WTC11 (cell line): ENCODE measurements around the gene ZDHHC9. TPM values are rescaled to one million over a fixed set of nuclear protein-coding genes. Genes with fewer than 3 reads are reported as not detected.

Experiments
- ATAC-seq: fragments of 200-7000 bp; cut with Tn5 transposase; 2 replicates; pipeline ENCODE4 v1.10.0; 2021; ENCODE audit warnings: mild to moderate bottlenecking, moderate library complexity
- Bru-seq: library from RNA; stranded (reverse); fragments of 400-500 nt; gene quantifications from one replicate; lab custom pipeline; 2021; lab: Mats Ljungman, UMichigan
- CTCF ChIA-PET: fragments of 300-600 bp; sonication (Branson Sonifier 250); formaldehyde crosslinking; loops from one replicate; lab custom pipeline; 2021; ENCODE audit warnings: antibody characterized with exemption; lab: Charles Lee
- POLR2A ChIA-PET: fragments of 350-600 bp; sonication (Branson Sonifier 250); formaldehyde crosslinking; loops from one replicate; lab custom pipeline; 2021; ENCODE audit warnings: antibody characterized with exemption; lab: Charles Lee
- DNase-seq: peaks from one replicate; pipeline ENCODE4 v3.0.0; 2021; ENCODE audit warnings: low spot score
- H3K27ac Mint-ChIP-seq: 2 replicates; pipeline ENCODE4 v1.8.0; 2021; ENCODE audit warnings: mixed read lengths
- H3K27me3 Mint-ChIP-seq: 2 replicates; pipeline ENCODE4 v1.8.0; 2021; ENCODE audit warnings: low read depth, mild to moderate bottlenecking, moderate library complexity, mixed read lengths
- H3K36me3 Mint-ChIP-seq: 2 replicates; pipeline ENCODE4 v1.8.0; 2021; ENCODE audit warnings: mixed read lengths
- H3K4me1 Mint-ChIP-seq: 2 replicates; pipeline ENCODE4 v1.8.0; 2022; ENCODE audit warnings: mixed read lengths
- H3K4me3 Mint-ChIP-seq: 2 replicates; pipeline ENCODE4 v1.8.0; 2021; ENCODE audit warnings: mild to moderate bottlenecking, moderate library complexity, mixed read lengths
- H3K9me3 Mint-ChIP-seq: 2 replicates; pipeline ENCODE4 v1.8.0; 2021; ENCODE audit warnings: mixed read lengths
- AR ChIP-seq: fragments of 250-450 bp; sonication (Bioruptor Pico); IDR thresholded peaks from 2 replicates; pipeline ENCODE4 v1.9.0; 2021; ENCODE audit warnings: mild to moderate bottlenecking
- ATF2 ChIP-seq: sonication (generic); formaldehyde crosslinking; IDR thresholded peaks from 2 replicates; pipeline ENCODE4 v1.8.1; 2022; ENCODE audit warnings: low read depth, missing genetic modification reagents, borderline replicate concordance
- CBFB ChIP-seq: sonication (generic); formaldehyde crosslinking; IDR thresholded peaks from 2 replicates; pipeline ENCODE4 v1.8.1; 2022; ENCODE audit warnings: mild to moderate bottlenecking, low read depth, missing genetic modification reagents
- CREM ChIP-seq: sonication (generic); formaldehyde crosslinking; IDR thresholded peaks from 2 replicates; pipeline ENCODE4 v1.8.1; 2022; ENCODE audit warnings: mild to moderate bottlenecking, missing genetic modification reagents, moderate library complexity
- CTCF ChIP-seq: fragments of 200-600 bp; IDR thresholded peaks from 2 replicates; pipeline ENCODE4 v1.8.0; 2022; ENCODE audit warnings: antibody characterized with exemption
- ELF4 ChIP-seq: sonication (generic); formaldehyde crosslinking; IDR thresholded peaks from 2 replicates; pipeline ENCODE4 v1.8.1; 2022; ENCODE audit warnings: low read depth, mild to moderate bottlenecking, moderate library complexity, missing genetic modification reagents
- EMX1 ChIP-seq: fragments of 250-450 bp; sonication (Bioruptor Pico); IDR thresholded peaks from 2 replicates; pipeline ENCODE4 v1.8.0; 2021; ENCODE audit warnings: mild to moderate bottlenecking
- ESRRA ChIP-seq: sonication (generic); formaldehyde crosslinking; IDR thresholded peaks from 2 replicates; pipeline ENCODE4 v1.8.1; 2022; ENCODE audit warnings: mild to moderate bottlenecking, missing genetic modification reagents, borderline replicate concordance
- NFYB ChIP-seq: sonication (generic); formaldehyde crosslinking; conservative IDR thresholded peaks from 2 replicates; pipeline ENCODE4 v1.8.0; 2022; ENCODE audit warnings: low read depth, missing genetic modification reagents
- RELA ChIP-seq: sonication (generic); formaldehyde crosslinking; IDR thresholded peaks from 2 replicates; pipeline ENCODE4 v1.8.1; 2022; ENCODE audit warnings: missing genetic modification reagents, mild to moderate bottlenecking, borderline replicate concordance
- STAT6 ChIP-seq: sonication (generic); formaldehyde crosslinking; conservative IDR thresholded peaks from 2 replicates; pipeline ENCODE4 v1.8.1; 2023; ENCODE audit warnings: mild to moderate bottlenecking, low read depth, missing genetic modification reagents, moderate library complexity
- TEAD4 ChIP-seq: sonication (generic); formaldehyde crosslinking; IDR thresholded peaks from 2 replicates; pipeline ENCODE4 v1.8.0; 2022; ENCODE audit warnings: mild to moderate bottlenecking, missing genetic modification reagents
- ZNF121 ChIP-seq: sonication (generic); formaldehyde crosslinking; IDR thresholded peaks from 2 replicates; pipeline ENCODE4 v1.8.0; 2023; ENCODE audit warnings: missing genetic modification reagents
- ZNF138 ChIP-seq: sonication (generic); formaldehyde crosslinking; conservative IDR thresholded peaks from 2 replicates; pipeline ENCODE4 v1.8.1; 2022; ENCODE audit warnings: mild to moderate bottlenecking, moderate library complexity, missing genetic modification reagents
- ZNF219 ChIP-seq: sonication (generic); formaldehyde crosslinking; IDR thresholded peaks from 2 replicates; pipeline ENCODE4 v1.8.0; 2023; ENCODE audit warnings: missing genetic modification reagents, mild to moderate bottlenecking, borderline replicate concordance
- ZNF232 ChIP-seq: sonication (generic); formaldehyde crosslinking; IDR thresholded peaks from 2 replicates; pipeline ENCODE4 v1.8.0; 2022; ENCODE audit warnings: mild to moderate bottlenecking, missing genetic modification reagents
- ZNF317 ChIP-seq: sonication (generic); formaldehyde crosslinking; IDR thresholded peaks from 2 replicates; pipeline ENCODE4 v1.8.1; 2023; ENCODE audit warnings: low read depth, mild to moderate bottlenecking, moderate library complexity, missing genetic modification reagents, borderline replicate concordance
- ZNF416 ChIP-seq: fragments of 250-450 bp; sonication (Bioruptor Pico); IDR thresholded peaks from 2 replicates; pipeline ENCODE4 v1.9.0; 2021; ENCODE audit warnings: mild to moderate bottlenecking, inconsistent platforms
- ZNF512 ChIP-seq: sonication (generic); formaldehyde crosslinking; IDR thresholded peaks from 2 replicates; pipeline ENCODE4 v1.8.1; 2022; ENCODE audit warnings: missing genetic modification reagents, borderline replicate concordance
- long read RNA-seq, 3 experiments: library from RNA in 1 of 3; library from capped mRNA in 1 of 3; library from polyadenylated mRNA in 1 of 3; unstranded in 2 of 3; stranded (forward) in 1 of 3; transcript quantifications; one replicate each; pipeline ENCODE4 v2.0.0, GENCODE V29; 2021
- total RNA-seq: library from RNA; stranded (reverse); gene quantifications from 3 replicates; pipeline ENCODE4 v1.2.3, GENCODE V29; 2021

The ZDHHC9 gene
- total RNA-seq (23.0 to 25.0 TPM (median 24.3 TPM) in 3 replicates), Bru-seq, nascent RNA (percentile 58 among the genes with signal in this experiment)
- long read RNA-seq, experiment 1, full-length matches to known transcripts = 103 of 158 reads
- long read RNA-seq, experiment 1, partial matches to known transcripts = 9 of 158 reads
- long read RNA-seq, experiment 1, other reads (novel, unspliced or antisense) = 46 of 158 reads
- long read RNA-seq, experiment 2, full-length matches to known transcripts = 4 of 32 reads
- long read RNA-seq, experiment 2, partial matches to known transcripts = 5 of 32 reads
- long read RNA-seq, experiment 2, other reads (novel, unspliced or antisense) = 23 of 32 reads
- long read RNA-seq, experiment 3, full-length matches to known transcripts = 7 of 9 reads
- long read RNA-seq, experiment 3, partial matches to known transcripts = 0 of 9 reads
- long read RNA-seq, experiment 3, other reads (novel, unspliced or antisense) = 2 of 9 reads

GRCh38 chrX:129843459-129844306 is at the start of gene ZDHHC9:
Gene ZDHHC9 (minus strand): TSS chrX:129843886. CDS start chrX:129841945, 1,941 bp downstream.
- DNase-seq (peak; percentile 86), ATAC-seq (peak; percentile 97)
- POLR2A ChIA-PET = interaction anchor here (0.5 kb wide), 1 partner anchor 240 kb away, joined by 3 read pairs; no protein-coding TSS in a partner anchor
- Mint-ChIP-seq H3K27me3 (peaks cover 9% of the 10 kb centered on the region), H3K27ac (no peak within 1 kb of the TSS), H3K9me3 (no peaks in the 10 kb centered on the region), H3K4me3 (peak within 1 kb of the TSS; percentile 84), H3K4me1 (peaks cover 22% of the 10 kb centered on the region), H3K36me3 (no peaks in the 10 kb centered on the region)
- TF ChIP-seq STAT6 (CRISPR knock-in tag) = no peak
- TF ChIP-seq NFYB (CRISPR knock-in tag) = peak; percentile 60
- CTCF ChIA-PET = no interaction called here

- TF ChIP-seq AR (CRISPR knock-in tag) = no peak
- no peak for TF ChIP-seq ZNF138 (CRISPR knock-in tag)
- TF ChIP-seq EMX1 (CRISPR knock-in tag) = no peak
- no peak for TF ChIP-seq ZNF219 (CRISPR knock-in tag)
- no peak for TF ChIP-seq RELA (CRISPR knock-in tag)
- no peak for TF ChIP-seq TEAD4 (CRISPR knock-in tag)
- no peak for TF ChIP-seq ZNF232 (CRISPR knock-in tag)
- no peak for TF ChIP-seq CBFB
- TF ChIP-seq ZNF416 = no peak
- no peak for TF ChIP-seq NFYB (CRISPR knock-in tag)
- no peak for TF ChIP-seq CREM (CRISPR knock-in tag)
- no peak for TF ChIP-seq ESRRA (CRISPR knock-in tag)
- TF ChIP-seq ATF2 = no peak
- no peak for TF ChIP-seq ELF4 (CRISPR knock-in tag)
- no peak for TF ChIP-seq CTCF
- TF ChIP-seq ZNF317 (CRISPR knock-in tag) = no peak
- no peak for TF ChIP-seq ZNF121
- TF ChIP-seq ZNF512 (CRISPR knock-in tag) = no peak
- ChIA-PET POLR2A (no interaction called here), CTCF (no interaction called here)
- ATAC-seq (no peak), DNase-seq (no peak)
- Mint-ChIP-seq H3K27me3 (no peaks in the 10 kb centered on the region; the same call in 1 of the 2 replicates), H3K27ac (no peak overlapping the region), H3K36me3 (peaks cover 4% of the 10 kb centered on the region; the same call in 1 of the 2 replicates), H3K4me1 (peaks cover 4% of the 10 kb centered on the region), H3K9me3 (peaks cover 20% of the 10 kb centered on the region), H3K4me3 (no peak overlapping the region)
Measured at GRCh38 chrX:129877401-129877800, 33.7 kb upstream of the ZDHHC9 start.
